ENCODE results near the gene PARN.
"Not testable (repeated sequence)": the region's sequence is repeated elsewhere in the genome, so short reads cannot be mapped to it uniquely, and the experiment has no call there.

The PARN gene

GRCh38 chr16:14436401-14436955 is 193.6 kb downstream of the PARN start:
- DNase-seq (ENCODE audit: insufficient read length, low spot score) (no peak), FAIRE-seq (no peak)
- no peak for TF ChIP-seq CTCF (IDR thresholded peaks at IDR 0.05; ENCODE audit: insufficient read depth, missing control alignments)

- TF ChIP-seq CTCF (IDR thresholded peaks at IDR 0.05; ENCODE audit: insufficient read depth, missing control alignments) = no peak
- DNase-seq (ENCODE audit: insufficient read length, low spot score) (no peak), FAIRE-seq (no peak)
These were observed 195.2 kb downstream of the PARN start for GRCh38 chr16:14434860-14435259.

GRCh38 chr16:14428971-14429637 is 201.0 kb downstream of the PARN start:
- not testable (repeated sequence) for DNase-seq (ENCODE audit: insufficient read length, low spot score)

GRCh38 chr16:14428043-14428442 is 202.0 kb downstream of the PARN start:
- DNase-seq (ENCODE audit: insufficient read length, low spot score) (no peak), FAIRE-seq (no peak)
- TF ChIP-seq CTCF (IDR thresholded peaks at IDR 0.05; ENCODE audit: insufficient read depth, missing control alignments) = no peak

More at GRCh38 chr16:14428971-14429637, 201.0 kb downstream of the PARN start:
- not testable (repeated sequence) for FAIRE-seq

- DNase-seq (ENCODE audit: insufficient read length, low spot score) = no peak
- no peak for FAIRE-seq
- TF ChIP-seq CTCF (IDR thresholded peaks at IDR 0.05; ENCODE audit: insufficient read depth, missing control alignments) = no peak
These were observed 202.6 kb downstream of the PARN start for GRCh38 chr16:14427371-14427948.

- TF ChIP-seq CTCF (IDR thresholded peaks at IDR 0.05; ENCODE audit: insufficient read depth, missing control alignments) = no peak
- FAIRE-seq (no peak), DNase-seq (ENCODE audit: insufficient read length, low spot score) (no peak)
These were observed 205.5 kb downstream of the PARN start for GRCh38 chr16:14424595-14424994.

- no peak for TF ChIP-seq CTCF (IDR thresholded peaks at IDR 0.05; ENCODE audit: insufficient read depth, missing control alignments)
- no peak for FAIRE-seq
These were observed 206.7 kb downstream of the PARN start for GRCh38 chr16:14423344-14423743.

More at GRCh38 chr16:14423344-14423743, 206.7 kb downstream of the PARN start:
- DNase-seq (ENCODE audit: insufficient read length, low spot score) = no peak
